K562 (cell line): ENCODE measurements around the gene STIL.
A peak's percentile ranks its signal among the peaks of the same experiment; 100 is the strongest.

Experiments used
- ATF3 ChIP-seq, 2 experiments: fragments of 450-650 bp in 1 of 2; sonication (generic) in 1 of 2; formaldehyde crosslinking in 1 of 2; IDR thresholded peaks in 1 of 2; conservative IDR thresholded peaks in 1 of 2; 2 replicates each; pipeline versions ENCODE4 v1.6.1 to v1.8.1; 2016 to 2023; ENCODE audit warnings: mild to moderate bottlenecking in 2 of 2, moderate library complexity in 2 of 2, inconsistent platforms in 1 of 2, missing genetic modification reagents in 1 of 2
- DACH1 ChIP-seq: fragments of 450-650 bp; IDR thresholded peaks from 2 replicates; pipeline ENCODE4 v1.6.1; 2018; ENCODE audit not compliant: partially characterized antibody
- HOMEZ ChIP-seq: fragments of 250-450 bp; sonication (Bioruptor Pico); IDR thresholded peaks from 2 replicates; pipeline ENCODE4 v1.4.0; 2020; ENCODE audit warnings: mild to moderate bottlenecking, moderate library complexity
- JUN ChIP-seq, 2 experiments: sonication (generic) in 1 of 2; formaldehyde crosslinking in 1 of 2; IDR thresholded peaks; 2 replicates each; pipeline versions ENCODE4 v1.6.1 to v1.8.0; 2012 to 2022; ENCODE audit warnings: borderline replicate concordance in 2 of 2, mild to moderate bottlenecking in 2 of 2, improper control_type of control experiment in 1 of 2, low read depth in 1 of 2, low read length in 1 of 2, missing genetic modification reagents in 1 of 2
- MAFF ChIP-seq: IDR thresholded peaks from 2 replicates; pipeline ENCODE4 v1.6.1; 2012; ENCODE audit warnings: low read length, improper control_type of control experiment
- MXI1 ChIP-seq: IDR thresholded peaks from 2 replicates; pipeline ENCODE4 v1.6.1; 2011; ENCODE audit warnings: low read depth, mild to moderate bottlenecking, improper control_type of control experiment, low read length
- MYC ChIP-seq, 2 experiments: fragments of 250-450 bp in 1 of 2; sonication (Bioruptor Pico) in 1 of 2; IDR thresholded peaks; 2 replicates each; pipeline versions ENCODE4 v1.5.1 to v1.6.1; 2012 to 2021; ENCODE audit warnings: low read depth in 2 of 2, borderline replicate concordance in 1 of 2, improper control_type of control experiment in 1 of 2, low read length in 1 of 2, mild to moderate bottlenecking in 1 of 2, moderate library complexity in 1 of 2
- PHB ChIP-seq: fragments of 250-450 bp; sonication (Bioruptor Pico); IDR thresholded peaks from 2 replicates; pipeline ENCODE4 v1.5.0; 2021
- SMAD1 ChIP-seq: fragments of 150-350 bp; IDR thresholded peaks from 2 replicates; pipeline ENCODE4 v1.6.1; 2014; ENCODE audit warnings: low read length, low read depth; ENCODE audit not compliant: partially characterized antibody
- ZNF766 ChIP-seq: fragments of 200-800 bp; sonication (Bioruptor generic); conservative IDR thresholded peaks from 2 replicates; pipeline ENCODE4 v1.6.1; 2016; ENCODE audit warnings: missing genetic modification characterization, missing compliant biosample characterization

GRCh38 chr1:47338249-47339077 lies 24.5 kb upstream of the STIL start:
- TF ChIP-seq DACH1, result no peak
- TF ChIP-seq PHB (CRISPR knock-in tag), result no peak
- TF ChIP-seq MYC (IDR thresholded peaks at IDR 0.05; ENCODE audit: low read depth, low read length), result no peak
- TF ChIP-seq MYC (CRISPR knock-in tag; IDR thresholded peaks at IDR 0.05; ENCODE audit: borderline replicate concordance, low read depth), result no peak
- TF ChIP-seq ATF3 (IDR thresholded peaks at IDR 0.05), result no peak
- TF ChIP-seq ATF3 (CRISPR knock-in tag; conservative IDR thresholded peaks at IDR 0.05), result no peak
- TF ChIP-seq JUN (IDR thresholded peaks at IDR 0.05; ENCODE audit: borderline replicate concordance, low read depth, low read length), result no peak
- TF ChIP-seq JUN (CRISPR knock-in tag; IDR thresholded peaks at IDR 0.05; ENCODE audit: borderline replicate concordance), result no peak
- TF ChIP-seq HOMEZ (CRISPR knock-in tag), result no peak
- peak; percentile 77 for TF ChIP-seq MAFF
- no peak for TF ChIP-seq ZNF766 (CRISPR knock-in tag)
- TF ChIP-seq MXI1, result no peak
- TF ChIP-seq SMAD1, result no peak
